Posterior vena cava (tissue), 2 donors: Measurements from ENCODE around the gene DHX15. TPM values are rescaled to one million over a fixed set of nuclear protein-coding genes. Genes with fewer than 3 reads are reported as not detected.

ENCODE experiments used
- DNase-seq: peaks from one replicate; pipeline ENCODE4 v3.0.0-alpha.2; 2020; ENCODE audit warnings: low spot score
- intact Hi-C, 2 donors: fragments of 100-400 bp; cut with DNase I; formaldehyde crosslinking; loops; one replicate each; pipeline versions ENCODE4 v1.14.1 to v1.14.2; 2022 to 2023
- total RNA-seq, 2 donors: library from RNA; stranded (reverse); fragmentation: NEBNext Ultra II Directional; extraction: Animal tissue kit (Norgen Biotek cat#: 25700); gene quantifications; one replicate each; pipeline ENCODE4 v1.2.1, GENCODE V29; 2021
- donor health status: DM: yes; HTN: yes; CAD: no.
- donor health status: DM: yes; HTN: yes; CAD: no.

DHX15 gene
- total RNA-seq, 2 donors from 2014 or later: 81.7 to 99.2 TPM

DNA sequence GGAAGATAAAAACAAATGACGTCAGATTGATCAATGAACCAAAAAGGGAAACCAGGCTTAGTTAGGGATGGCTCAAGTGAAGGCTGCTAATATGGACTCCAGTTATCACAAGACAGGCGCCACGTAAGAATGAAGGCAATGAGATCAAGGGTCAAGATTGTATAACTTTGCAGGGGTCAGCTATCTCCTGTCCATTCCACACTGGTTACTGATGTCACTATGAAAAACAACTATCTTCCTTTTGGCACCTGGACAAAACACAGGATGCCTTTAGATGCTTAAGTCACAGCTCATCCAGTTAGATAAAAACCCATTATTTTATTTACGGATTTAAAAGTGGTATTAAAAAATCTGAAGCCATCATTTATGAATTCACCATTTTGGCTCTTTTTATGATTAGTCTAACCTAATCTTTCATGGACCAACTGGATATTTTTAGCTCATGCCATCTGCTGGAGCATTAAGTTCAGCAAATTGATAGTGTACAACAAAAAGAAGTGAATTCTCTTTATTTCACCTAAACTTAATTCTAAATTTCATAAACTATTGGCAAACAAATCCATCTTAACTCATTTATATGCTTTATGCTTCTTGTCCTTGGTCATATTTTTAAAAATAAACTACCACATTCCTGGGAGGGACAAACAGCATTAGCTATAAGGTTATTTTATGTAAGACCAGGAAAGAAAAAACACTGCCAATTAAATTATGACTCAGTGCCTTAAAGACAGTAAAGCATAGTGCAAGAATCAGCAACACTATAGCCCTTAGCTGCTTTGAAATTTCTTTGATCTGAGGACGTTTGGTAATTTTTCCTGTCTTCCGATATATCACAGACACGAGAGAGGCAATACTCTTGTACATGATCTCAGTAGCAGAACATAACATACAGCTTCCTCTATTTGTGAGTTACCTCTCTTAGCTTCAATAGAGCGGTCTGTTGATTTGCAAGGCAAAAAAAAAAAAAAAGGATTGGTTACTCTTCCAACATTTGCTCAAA is 27.0 kb downstream of the DHX15 start:
- intact Hi-C loops: no loop called here
- DNase-seq: no peak

- DNase-seq: no peak
- intact Hi-C loops: no loop called here
Measured at GRCh38 chr4:24551492-24552289, 32.7 kb downstream of the DHX15 start.

- intact Hi-C loops: no loop called here
- no peak for DNase-seq
Measured at GRCh38 chr4:24550441-24551175, 33.7 kb downstream of the DHX15 start.

GRCh38 chr4:24547979-24548378 is 36.4 kb downstream of the DHX15 start:
- intact Hi-C loops: no loop called here
- DNase-seq: no peak

DNA sequence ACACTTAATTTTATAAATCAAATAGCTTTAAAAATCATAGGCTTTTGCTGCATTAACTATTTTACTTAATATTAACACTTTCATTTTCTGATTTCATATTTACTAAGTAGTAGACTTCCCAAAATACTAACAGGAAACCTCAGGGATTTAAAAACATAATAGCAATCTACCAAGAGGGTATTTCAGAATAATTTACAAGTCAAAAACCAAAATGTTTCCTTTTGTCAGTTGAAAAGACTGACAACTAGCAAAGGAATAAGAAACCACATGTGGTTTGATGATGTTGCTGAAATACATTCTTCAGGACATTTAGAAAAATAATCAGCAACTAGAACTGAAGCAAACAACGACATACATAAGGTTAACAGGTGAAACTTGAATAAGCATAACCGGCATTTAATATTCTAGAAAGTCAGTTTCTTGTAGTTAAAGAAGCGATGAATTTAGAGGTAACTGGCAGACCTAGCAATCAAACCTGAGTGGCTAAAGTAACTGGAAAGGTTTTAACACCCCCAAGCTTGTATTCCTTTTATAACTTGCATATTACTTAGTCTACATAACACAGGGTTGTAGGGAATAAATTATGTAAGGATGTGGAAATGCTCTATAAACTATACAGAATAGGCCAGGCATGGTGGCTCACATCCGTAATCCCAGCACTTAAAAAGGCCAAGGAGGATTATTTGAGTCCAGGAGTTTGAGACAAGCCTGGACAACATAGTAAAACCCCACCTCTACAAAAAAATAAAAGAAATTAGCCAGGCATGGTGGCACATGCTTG is 40.0 kb downstream of the DHX15 start:
- no peak for DNase-seq
- intact Hi-C loops: loop anchor here in 1 of 2 donors (5.0 kb wide), 1 partner anchor 1247 kb away; no protein-coding TSS in a partner anchor

DNA sequence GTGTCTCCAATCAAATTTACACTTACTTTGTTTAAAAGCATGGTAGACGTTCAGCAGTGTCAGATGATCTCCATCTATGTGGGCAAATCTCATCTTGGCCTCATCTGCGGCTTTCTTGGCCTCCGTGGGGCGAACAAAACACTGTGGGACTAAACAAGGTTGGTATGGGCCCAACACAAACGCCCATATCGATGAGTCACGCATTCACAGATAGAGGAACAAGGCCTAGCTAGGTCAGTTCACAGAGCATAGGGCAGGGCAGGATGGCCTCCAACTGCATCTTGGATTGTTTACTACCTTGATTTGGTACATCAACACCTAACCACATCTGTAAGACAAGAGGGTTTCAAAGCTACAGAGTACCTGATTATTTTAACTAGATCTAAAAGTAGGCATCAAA is 47.3 kb downstream of the DHX15 start:
- no peak for DNase-seq
- intact Hi-C loops: no loop called here

- no peak for DNase-seq
- intact Hi-C loops: no loop called here
Measured at GRCh38 chr4:24535399-24535798, 49.0 kb downstream of the DHX15 start.

- no peak for DNase-seq
- intact Hi-C loops: no loop called here
Measured at GRCh38 chr4:24533364-24533763, 51.0 kb downstream of the DHX15 start.

- intact Hi-C loops: no loop called here
- DNase-seq: no peak
Measured at GRCh38 chr4:24529555-24529954, 54.8 kb downstream of the DHX15 start.

GRCh38 chr4:24527371-24527770 is 57.0 kb downstream of the DHX15 start:
- intact Hi-C loops: no loop called here
- no peak for DNase-seq

- no peak for DNase-seq
- intact Hi-C loops: no loop called here
Measured at GRCh38 chr4:24521544-24521943, 62.8 kb downstream of the DHX15 start.

GRCh38 chr4:24519649-24520048 is 64.7 kb downstream of the DHX15 start:
- DNase-seq: no peak
- intact Hi-C loops: no loop called here

- intact Hi-C loops: no loop called here
- no peak for DNase-seq
Measured at GRCh38 chr4:24517676-24518075, 66.7 kb downstream of the DHX15 start.

DNA sequence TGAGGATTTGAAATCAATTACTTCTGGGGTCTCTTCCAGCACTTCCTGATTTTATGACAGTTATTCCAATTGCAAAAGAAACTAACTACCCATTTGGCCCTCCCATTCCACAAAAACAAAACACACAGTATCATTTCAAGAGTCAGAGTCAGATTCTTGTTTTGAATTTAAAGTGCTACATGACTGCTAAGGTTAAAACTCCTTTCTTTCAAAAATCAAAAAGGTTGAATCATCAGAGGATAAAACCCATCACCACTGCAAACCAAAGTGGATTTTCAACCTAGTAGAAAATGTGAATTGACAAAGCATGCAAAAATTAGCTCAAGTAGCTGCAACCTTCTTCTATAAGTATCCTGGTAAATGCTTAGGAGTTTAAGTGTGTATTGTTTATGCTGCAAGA is 67.4 kb downstream of the DHX15 start:
- intact Hi-C loops: no loop called here
- DNase-seq: no peak

DNA sequence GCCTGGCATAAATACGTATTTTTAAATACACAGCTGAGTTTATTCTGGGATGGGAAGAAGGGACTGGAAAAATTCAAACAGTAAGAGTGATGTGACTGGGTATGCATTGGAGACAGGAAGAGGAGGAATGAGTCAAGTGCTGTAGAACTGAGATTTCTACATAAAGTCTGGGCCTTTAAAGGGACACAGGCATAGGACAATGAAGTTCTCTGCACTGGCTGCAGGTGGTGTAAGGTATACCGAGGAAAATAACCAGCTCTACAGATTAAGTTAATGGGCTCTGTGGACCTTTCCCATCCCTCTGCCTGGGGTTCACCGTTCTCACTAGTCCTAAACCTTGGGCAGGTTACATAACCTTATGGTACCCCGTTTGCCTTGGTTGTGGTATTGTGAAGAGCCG is 68.7 kb downstream of the DHX15 start:
- no peak for DNase-seq
- intact Hi-C loops: no loop called here

DNA sequence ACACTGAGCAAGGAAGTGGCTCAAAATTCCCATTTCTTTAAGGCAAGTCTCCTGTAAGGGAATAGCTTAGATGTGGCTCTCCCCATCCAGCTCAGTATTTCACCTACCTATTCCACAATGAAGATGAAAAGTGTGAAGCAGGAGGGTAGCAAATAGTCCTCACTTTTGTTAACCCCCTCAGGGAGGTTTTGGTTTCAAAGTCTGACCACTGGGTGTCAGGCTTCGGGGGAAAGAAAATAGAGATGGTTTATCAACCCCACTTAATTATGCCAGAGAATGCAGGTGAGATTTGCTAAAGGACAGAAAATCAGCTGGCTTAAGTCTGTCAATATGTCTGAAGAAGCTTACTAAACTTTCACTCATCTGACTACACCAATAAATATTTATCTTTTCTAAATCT is 69.5 kb downstream of the DHX15 start:
- no peak for DNase-seq
- intact Hi-C loops: no loop called here

DNA sequence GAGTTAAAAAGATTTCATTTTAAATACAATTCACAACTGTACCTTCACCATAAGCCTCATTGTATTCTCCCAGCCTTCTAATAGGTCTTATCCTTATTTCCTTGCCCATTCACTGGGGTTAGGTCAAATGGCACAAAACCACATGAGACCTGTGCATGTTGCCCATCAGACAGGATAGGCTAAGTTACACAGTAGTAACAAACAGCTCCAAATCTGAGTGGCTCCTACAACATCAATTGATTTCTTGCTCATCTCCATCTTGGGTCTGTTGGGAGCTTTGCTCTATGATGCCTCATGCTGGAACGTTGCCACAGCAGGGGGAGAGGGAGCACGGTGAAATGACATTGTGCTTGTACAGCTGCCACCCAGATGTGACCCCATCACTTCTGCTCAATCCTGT is 70.6 kb downstream of the DHX15 start:
- DNase-seq: no peak
- intact Hi-C loops: no loop called here

GRCh38 chr4:24511371-24512063 is 72.8 kb downstream of the DHX15 start:
- intact Hi-C loops: no loop called here
- no peak for DNase-seq
